Endodermal cell (in vitro differentiated cells): ENCODE results near the gene SEMA5A. TPM values are rescaled to one million over a fixed set of nuclear protein-coding genes. Genes with fewer than 3 reads are reported as not detected.

Experiments used
- DNase-seq: peaks from one replicate; pipeline ENCODE4 v3.0.0-alpha.2; 2017
- H3K27ac ChIP-seq: 2 replicates; pipeline ENCODE4 v1.5.1; 2013; ENCODE audit warnings: mild to moderate bottlenecking, low read depth, low read length, moderate library complexity
- H3K27me3 ChIP-seq: 2 replicates; pipeline ENCODE4 v1.6.1; 2013; ENCODE audit warnings: mild to moderate bottlenecking, low read length, moderate library complexity; ENCODE audit not compliant: insufficient read depth, control insufficient read depth, poor library complexity, severe bottlenecking
- H3K36me3 ChIP-seq: 2 replicates; pipeline ENCODE4 v1.7.0; 2013; ENCODE audit warnings: mild to moderate bottlenecking, low read length, moderate library complexity; ENCODE audit not compliant: control insufficient read depth, insufficient read depth
- H3K4me1 ChIP-seq: one replicate; pipeline ENCODE4 v1.7.0; 2013; ENCODE audit warnings: low read length; ENCODE audit not compliant: control insufficient read depth, insufficient read depth
- H3K4me3 ChIP-seq: 2 replicates; pipeline ENCODE4 v1.5.1; 2013; ENCODE audit warnings: mild to moderate bottlenecking, low read length, moderate library complexity
- H3K9ac ChIP-seq: 2 replicates; pipeline ENCODE4 v1.6.1; 2013; ENCODE audit warnings: mild to moderate bottlenecking, low read length, moderate library complexity; ENCODE audit not compliant: poor library complexity, severe bottlenecking; ENCODE audit errors: extremely low read depth
- H3K9me3 ChIP-seq: 2 replicates; pipeline ENCODE4 v1.6.1; 2013; ENCODE audit warnings: mild to moderate bottlenecking, low read length, moderate library complexity; ENCODE audit not compliant: control insufficient read depth
- H3K27ac Mint-ChIP-seq: 2 replicates; pipeline ENCODE4 v1.8.0; 2020; ENCODE audit warnings: mixed read lengths
- H3K27me3 Mint-ChIP-seq: 2 replicates; pipeline ENCODE4 v1.8.0; 2021; ENCODE audit warnings: mild to moderate bottlenecking, mixed read lengths; ENCODE audit not compliant: insufficient read depth
- H3K36me3 Mint-ChIP-seq: 2 replicates; pipeline ENCODE4 v1.8.0; 2020; ENCODE audit warnings: low read depth, mixed read lengths
- H3K4me1 Mint-ChIP-seq: 2 replicates; pipeline ENCODE4 v1.8.0; 2020; ENCODE audit warnings: mixed read lengths
- H3K4me3 Mint-ChIP-seq: 2 replicates; pipeline ENCODE4 v1.8.0; 2020; ENCODE audit warnings: mild to moderate bottlenecking, moderate library complexity, mixed read lengths
- H3K9me3 Mint-ChIP-seq: 2 replicates; pipeline ENCODE4 v1.8.0; 2020; ENCODE audit warnings: mild to moderate bottlenecking, mixed read lengths
- WGBS, 2 experiments: methylation state at CpG; one replicate each; pipeline versions ENCODE4 v1.1.5 to v1.1.7; 2013; ENCODE audit warnings: missing lambda C conversion rate in 2 of 2, mixed read lengths in 1 of 2; ENCODE audit not compliant: insufficient coverage in 1 of 2, insufficient read length in 1 of 2; 5-methylcytosine and 5-hydroxymethylcytosine counted together
- total RNA-seq, 2 donors: library from RNA; stranded (reverse); fragmentation: NEBNext Ultra II Directional in 1 of 2; extraction: Animal tissue kit (Norgen Biotek cat#: 25700) in 1 of 2; gene quantifications; 2 replicates in 1 of 2; 3 replicates in 1 of 2; pipeline ENCODE4 v1.2.1, GENCODE V29; 2021
- TF ChIP-seq, protein P1 (sequence below): fragments of 200-600 bp; sonication (generic); conservative IDR thresholded peaks from 2 replicates; pipeline ENCODE4 v1.5.0; 2021; ENCODE audit warnings: antibody characterized with exemption, mild to moderate bottlenecking

Gene SEMA5A
- total RNA-seq, 2 donors from 2014 or later: 46.8 to 77.8 TPM

DNA sequence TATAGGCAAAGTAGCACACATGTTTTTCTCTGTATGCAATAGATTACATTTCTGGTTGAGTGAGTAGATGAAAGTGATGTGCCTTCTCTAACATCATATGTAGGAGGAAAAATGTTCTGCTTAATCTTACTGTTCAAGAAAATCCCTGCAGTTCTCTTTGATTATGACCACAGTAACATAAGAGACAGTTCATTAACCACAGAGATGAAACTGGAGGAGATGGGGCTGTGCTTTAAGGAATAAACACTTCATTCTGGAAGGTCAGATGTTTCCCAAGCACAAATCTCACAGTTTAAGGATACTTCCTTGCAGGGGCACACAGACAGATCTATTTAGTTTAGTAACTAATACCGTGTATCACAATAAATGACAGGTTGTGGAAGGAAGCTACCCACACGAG lies 150.2 kb downstream of the SEMA5A start:
- no peaks in the 10 kb centered on the region for H3K27me3 ChIP-seq

DNA sequence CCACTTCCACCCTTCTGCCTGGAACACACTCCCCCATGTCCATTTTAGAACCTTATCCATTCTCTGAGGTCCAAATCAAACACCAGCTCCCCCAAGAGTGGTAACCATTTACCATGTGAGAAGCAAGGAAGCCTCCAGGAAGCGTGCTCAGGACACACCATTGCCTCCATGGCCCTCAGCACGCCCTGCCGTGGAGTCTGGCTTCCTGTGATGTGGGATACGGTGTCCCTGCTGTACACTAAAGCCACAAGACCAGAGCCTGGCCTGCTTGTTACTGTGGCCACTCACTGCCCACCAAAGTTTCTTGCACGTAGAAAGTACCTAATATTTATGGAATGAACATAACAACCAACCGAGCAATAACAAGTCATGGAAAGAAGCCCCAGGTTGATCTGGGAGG lies 151.7 kb downstream of the SEMA5A start:
- Histone ChIP-seq H3K4me3 (no peak overlapping the region), H3K27ac (no peak overlapping the region), H3K4me1 (no peaks in the 10 kb centered on the region), H3K27me3 (no peaks in the 10 kb centered on the region), H3K36me3 (peaks cover 26% of the 10 kb centered on the region), H3K9me3 (no peaks in the 10 kb centered on the region), H3K9ac (no peak overlapping the region)
- no peaks in the 10 kb centered on the region for H3K27me3 Mint-ChIP-seq
- H3K4me1 Mint-ChIP-seq: no peaks in the 10 kb centered on the region
- WGBS, 2 experiments: 58 to 81% methylated on average over 3 to 6 of the region's 6 CpGs
- no peaks in the 10 kb centered on the region for H3K9me3 Mint-ChIP-seq
- no peak overlapping the region for H3K4me3 Mint-ChIP-seq
- H3K27ac Mint-ChIP-seq: no peak overlapping the region
- DNase-seq: no peak
- TF ChIP-seq, protein P1, sequence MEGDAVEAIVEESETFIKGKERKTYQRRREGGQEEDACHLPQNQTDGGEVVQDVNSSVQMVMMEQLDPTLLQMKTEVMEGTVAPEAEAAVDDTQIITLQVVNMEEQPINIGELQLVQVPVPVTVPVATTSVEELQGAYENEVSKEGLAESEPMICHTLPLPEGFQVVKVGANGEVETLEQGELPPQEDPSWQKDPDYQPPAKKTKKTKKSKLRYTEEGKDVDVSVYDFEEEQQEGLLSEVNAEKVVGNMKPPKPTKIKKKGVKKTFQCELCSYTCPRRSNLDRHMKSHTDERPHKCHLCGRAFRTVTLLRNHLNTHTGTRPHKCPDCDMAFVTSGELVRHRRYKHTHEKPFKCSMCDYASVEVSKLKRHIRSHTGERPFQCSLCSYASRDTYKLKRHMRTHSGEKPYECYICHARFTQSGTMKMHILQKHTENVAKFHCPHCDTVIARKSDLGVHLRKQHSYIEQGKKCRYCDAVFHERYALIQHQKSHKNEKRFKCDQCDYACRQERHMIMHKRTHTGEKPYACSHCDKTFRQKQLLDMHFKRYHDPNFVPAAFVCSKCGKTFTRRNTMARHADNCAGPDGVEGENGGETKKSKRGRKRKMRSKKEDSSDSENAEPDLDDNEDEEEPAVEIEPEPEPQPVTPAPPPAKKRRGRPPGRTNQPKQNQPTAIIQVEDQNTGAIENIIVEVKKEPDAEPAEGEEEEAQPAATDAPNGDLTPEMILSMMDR: no peak
- H3K36me3 Mint-ChIP-seq: peaks cover 6% of the 10 kb centered on the region

More for the DNA sequence above, 150.2 kb downstream of the SEMA5A start:
- H3K27me3 Mint-ChIP-seq: no peaks in the 10 kb centered on the region
- no peaks in the 10 kb centered on the region for H3K4me1 ChIP-seq
- no peak overlapping the region for H3K4me3 Mint-ChIP-seq
- H3K9ac ChIP-seq: no peak overlapping the region
- no peak overlapping the region for H3K27ac ChIP-seq
- no peak overlapping the region for H3K4me3 ChIP-seq
- peaks cover 26% of the 10 kb centered on the region for H3K36me3 ChIP-seq
- TF ChIP-seq, protein P1: no peak
- 96% methylated on average over 2 of the region's 2 CpGs for WGBS, 2 experiments
- DNase-seq: no peak
- peaks cover 13% of the 10 kb centered on the region for H3K36me3 Mint-ChIP-seq
- H3K9me3 ChIP-seq: no peaks in the 10 kb centered on the region
- H3K4me1 Mint-ChIP-seq: no peaks in the 10 kb centered on the region
- no peak overlapping the region for H3K27ac Mint-ChIP-seq
- H3K9me3 Mint-ChIP-seq: peaks cover 5% of the 10 kb centered on the region

DNA sequence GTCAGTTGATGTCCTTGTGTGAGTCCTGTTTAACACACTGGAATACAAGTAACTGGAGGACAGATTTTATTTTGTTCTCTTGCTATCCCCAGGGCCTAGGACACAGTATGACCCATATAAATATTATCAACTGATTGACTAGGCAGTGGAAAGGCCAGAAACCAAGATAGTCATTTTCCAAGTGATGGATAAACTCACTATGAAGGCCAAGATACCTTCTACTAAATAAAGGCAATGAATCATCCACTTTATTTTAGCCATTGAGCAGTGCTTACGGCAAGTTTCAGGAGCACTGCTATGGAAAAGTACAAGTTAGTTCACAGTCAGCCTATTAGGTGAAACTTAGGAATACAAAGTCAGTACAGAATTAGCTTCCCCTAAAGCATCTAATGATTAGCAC lies 153.2 kb downstream of the SEMA5A start:
- H3K4me1 ChIP-seq: no peaks in the 10 kb centered on the region
- H3K4me3 Mint-ChIP-seq: no peak overlapping the region
- H3K9me3 Mint-ChIP-seq: no peaks in the 10 kb centered on the region
- H3K36me3 ChIP-seq: peaks cover 26% of the 10 kb centered on the region
- H3K36me3 Mint-ChIP-seq: peaks cover 5% of the 10 kb centered on the region
- 97 to 100% methylated on average over 1 of the region's 1 CpG for WGBS, 2 experiments
- H3K4me1 Mint-ChIP-seq: no peaks in the 10 kb centered on the region
- H3K9me3 ChIP-seq: no peaks in the 10 kb centered on the region
- no peak overlapping the region for H3K4me3 ChIP-seq
- no peak overlapping the region for H3K27ac Mint-ChIP-seq
- H3K27ac ChIP-seq: no peak overlapping the region
- DNase-seq: no peak
- H3K9ac ChIP-seq: no peak overlapping the region
- no peaks in the 10 kb centered on the region for H3K27me3 Mint-ChIP-seq
- TF ChIP-seq, protein P1: no peak
- no peaks in the 10 kb centered on the region for H3K27me3 ChIP-seq
